ENCODE results near the gene TRPV2. TPM values are rescaled to one million over a fixed set of nuclear protein-coding genes. Genes with fewer than 3 reads are reported as not detected.

The TRPV2 gene
- total and polyA plus RNA-seq, 4 donors: 2.9 to 9.3 (median 4.6) TPM

DNA sequence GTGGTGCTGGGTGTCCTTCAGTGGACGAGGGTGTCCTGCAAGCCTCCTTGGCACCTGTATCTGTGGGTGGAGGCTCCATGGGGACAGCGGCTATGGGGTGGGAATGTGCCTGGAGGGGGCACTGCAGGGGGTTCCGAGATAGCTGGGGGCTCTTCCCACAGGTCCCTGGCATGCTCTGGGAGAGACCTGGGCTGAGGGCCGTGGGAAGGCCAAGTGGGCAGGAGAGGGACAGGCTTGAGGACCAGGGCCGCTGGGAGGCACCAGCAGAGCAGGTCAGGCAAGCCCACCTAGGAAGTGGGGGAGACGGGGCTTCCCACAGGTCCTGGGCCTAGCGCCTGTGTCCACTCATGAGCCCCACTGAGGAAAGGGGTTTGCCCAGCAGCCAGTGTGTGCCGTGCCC lies 66.9 kb downstream of the TRPV2 start:
- H3K4me3 ChIP-seq (ENCODE audit: low read depth in 1 of 3, low read length in 3 of 3): no peak overlapping the region
- H3K9me3 ChIP-seq (ENCODE audit: control insufficient read depth in 4 of 4, low read length in 3 of 4): no peaks in the 10 kb centered on the region
- WGBS: 92% methylated on average over 8 of the region's 8 CpGs
- DNase-seq (ENCODE audit: low spot score): no peak
- H3K27ac ChIP-seq (ENCODE audit: low read depth in 1 of 2, low read length in 2 of 2): no peak overlapping the region
- H3K36me3 ChIP-seq (ENCODE audit: control insufficient read depth in 4 of 4, insufficient read depth in 3 of 4, low read depth in 1 of 4, low read length in 3 of 4): no peaks in the 10 kb centered on the region
- H3K27me3 ChIP-seq (ENCODE audit: control insufficient read depth in 4 of 4, insufficient read depth in 4 of 4, low read length in 3 of 4): no peaks in the 10 kb centered on the region
- peaks cover 0 to 12% (median 3%) of the 10 kb centered on the region in 4 donors for H3K4me1 ChIP-seq (ENCODE audit: control insufficient read depth in 4 of 4, insufficient read depth in 4 of 4, low read length in 3 of 4)
- H3K9ac ChIP-seq (ENCODE audit: low read depth in 1 of 2, low read length in 2 of 2): no peak overlapping the region
- TF ChIP-seq, protein P1, sequence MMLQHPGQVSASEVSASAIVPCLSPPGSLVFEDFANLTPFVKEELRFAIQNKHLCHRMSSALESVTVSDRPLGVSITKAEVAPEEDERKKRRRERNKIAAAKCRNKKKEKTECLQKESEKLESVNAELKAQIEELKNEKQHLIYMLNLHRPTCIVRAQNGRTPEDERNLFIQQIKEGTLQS (IDR thresholded peaks at IDR 0.05): no peak
- no peak for TF ChIP-seq FOXA1 (IDR thresholded peaks at IDR 0.05)
- TF ChIP-seq HNF4A (conservative IDR thresholded peaks at IDR 0.05): no peak
- no peak for TF ChIP-seq FOXA2 (IDR thresholded peaks at IDR 0.05)
- no peak for TF ChIP-seq ZBTB33 (IDR thresholded peaks at IDR 0.05)
- no peak for TF ChIP-seq SP1 (IDR thresholded peaks at IDR 0.05)
- no peak for TF ChIP-seq EGR1 (IDR thresholded peaks at IDR 0.05; ENCODE audit: low read depth in 2 of 2)
- no peak for TF ChIP-seq GABPA (IDR thresholded peaks at IDR 0.05 in 1 of 2, conservative IDR thresholded peaks at IDR 0.05 in 1 of 2)
- TF ChIP-seq CTCF (IDR thresholded peaks at IDR 0.05; ENCODE audit: low read depth, low read length, missing input control): no peak
- TF ChIP-seq TAF1 (conservative IDR thresholded peaks at IDR 0.05): no peak
- no peak for TF ChIP-seq NR2F2 (IDR thresholded peaks at IDR 0.05)
- TF ChIP-seq YY1 (IDR thresholded peaks at IDR 0.05): no peak
- TF ChIP-seq, protein P2, sequence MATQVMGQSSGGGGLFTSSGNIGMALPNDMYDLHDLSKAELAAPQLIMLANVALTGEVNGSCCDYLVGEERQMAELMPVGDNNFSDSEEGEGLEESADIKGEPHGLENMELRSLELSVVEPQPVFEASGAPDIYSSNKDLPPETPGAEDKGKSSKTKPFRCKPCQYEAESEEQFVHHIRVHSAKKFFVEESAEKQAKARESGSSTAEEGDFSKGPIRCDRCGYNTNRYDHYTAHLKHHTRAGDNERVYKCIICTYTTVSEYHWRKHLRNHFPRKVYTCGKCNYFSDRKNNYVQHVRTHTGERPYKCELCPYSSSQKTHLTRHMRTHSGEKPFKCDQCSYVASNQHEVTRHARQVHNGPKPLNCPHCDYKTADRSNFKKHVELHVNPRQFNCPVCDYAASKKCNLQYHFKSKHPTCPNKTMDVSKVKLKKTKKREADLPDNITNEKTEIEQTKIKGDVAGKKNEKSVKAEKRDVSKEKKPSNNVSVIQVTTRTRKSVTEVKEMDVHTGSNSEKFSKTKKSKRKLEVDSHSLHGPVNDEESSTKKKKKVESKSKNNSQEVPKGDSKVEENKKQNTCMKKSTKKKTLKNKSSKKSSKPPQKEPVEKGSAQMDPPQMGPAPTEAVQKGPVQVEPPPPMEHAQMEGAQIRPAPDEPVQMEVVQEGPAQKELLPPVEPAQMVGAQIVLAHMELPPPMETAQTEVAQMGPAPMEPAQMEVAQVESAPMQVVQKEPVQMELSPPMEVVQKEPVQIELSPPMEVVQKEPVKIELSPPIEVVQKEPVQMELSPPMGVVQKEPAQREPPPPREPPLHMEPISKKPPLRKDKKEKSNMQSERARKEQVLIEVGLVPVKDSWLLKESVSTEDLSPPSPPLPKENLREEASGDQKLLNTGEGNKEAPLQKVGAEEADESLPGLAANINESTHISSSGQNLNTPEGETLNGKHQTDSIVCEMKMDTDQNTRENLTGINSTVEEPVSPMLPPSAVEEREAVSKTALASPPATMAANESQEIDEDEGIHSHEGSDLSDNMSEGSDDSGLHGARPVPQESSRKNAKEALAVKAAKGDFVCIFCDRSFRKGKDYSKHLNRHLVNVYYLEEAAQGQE (IDR thresholded peaks at IDR 0.05): no peak
- no peak for TF ChIP-seq RXRA (IDR thresholded peaks at IDR 0.05)
- TF ChIP-seq MAX (IDR thresholded peaks at IDR 0.05): no peak
- no peak for TF ChIP-seq HNF4G (IDR thresholded peaks at IDR 0.05)
- TF ChIP-seq JUND (IDR thresholded peaks at IDR 0.05): no peak
- no peak for TF ChIP-seq RAD21 (IDR thresholded peaks at IDR 0.05)
